GM19240 (cell line): ENCODE results near the gene RUSC1.

Experiments used
- DNase-seq: peaks from one replicate; pipeline ENCODE4 v3.0.0; 2011; ENCODE audit warnings: low spot score; ENCODE audit not compliant: insufficient read length

The RUSC1 gene

GRCh38 chr1:155295183-155295941, 25.3 kb upstream of the RUSC1 start:
- DNase-seq = no peak

GRCh38 chr1:155295942-155296267, 24.8 kb upstream of the RUSC1 start:
- no peak for DNase-seq

GRCh38 chr1:155296661-155297060, 24.0 kb upstream of the RUSC1 start:
- no peak for DNase-seq

GRCh38 chr1:155297384-155297783, 23.3 kb upstream of the RUSC1 start:
- no peak for DNase-seq

- no peak for DNase-seq
Observed at GRCh38 chr1:155300024-155300423, 20.7 kb upstream of the RUSC1 start.

- no peak for DNase-seq
Observed at GRCh38 chr1:155300553-155301329, 20.0 kb upstream of the RUSC1 start.

GRCh38 chr1:155301342-155301841, 19.3 kb upstream of the RUSC1 start, which contains the start of gene PKLR:
TSS of gene PKLR (minus strand) at chr1:155301438. CDS start at chr1:155301395, 43 bp downstream.
- no peak for DNase-seq

GRCh38 chr1:155304558-155305063, 16.1 kb upstream of the RUSC1 start:
- DNase-seq = no peak

- no peak for DNase-seq
Observed at GRCh38 chr1:155305881-155306391, 14.8 kb upstream of the RUSC1 start.

GRCh38 chr1:155307247-155307740, 13.4 kb upstream of the RUSC1 start:
- no peak for DNase-seq

- peak; percentile 94 for DNase-seq
Observed at GRCh38 chr1:155308493-155309422, 11.9 kb upstream of the RUSC1 start, which contains the start of gene FDPS. TSS of gene FDPS (plus strand) at chr1:155308866. CDS start at chr1:155309790, 924 bp downstream.

- no peak for DNase-seq
Observed at GRCh38 chr1:155309423-155310021, 11.2 kb upstream of the RUSC1 start.

GRCh38 chr1:155313261-155313660, 7.4 kb upstream of the RUSC1 start:
- no peak for DNase-seq

GRCh38 chr1:155316922-155317321, 3.8 kb upstream of the RUSC1 start:
- DNase-seq = no peak

GRCh38 chr1:155318082-155318481, 2.6 kb upstream of the RUSC1 start:
- DNase-seq = no peak

GRCh38 chr1:155319536-155319935, 1.2 kb upstream of the RUSC1 start:
- DNase-seq = no peak

GRCh38 chr1:155320252-155320651, 442 bp upstream of the RUSC1 start:
- DNase-seq = no peak

GRCh38 chr1:155321639-155322503, 1.2 kb downstream of the RUSC1 start:
- no peak for DNase-seq

- DNase-seq = no peak
Observed at GRCh38 chr1:155322571-155322952, 1.9 kb downstream of the RUSC1 start.
